ENCODE data around the gene TSKU. TPM values are rescaled to one million over a fixed set of nuclear protein-coding genes. Genes with fewer than 3 reads are reported as not detected.

TSKU gene
- total RNA-seq, 2 donors from 2014 or later: 32.7 to 51.7 TPM

GRCh38 chr11:76736266-76736665, 46.9 kb upstream of the TSKU start:
- H3K36me3 ChIP-seq (replicated peaks in 1 of 2; ENCODE audit: insufficient read depth in 1 of 2, low read depth in 2 of 2): no peaks in the 10 kb centered on the region
- ATAC-seq (no peak), DNase-seq (no peak)
- no peak overlapping the region for H3K27ac ChIP-seq
- H3K4me1 ChIP-seq: no peaks in the 10 kb centered on the region
- TF ChIP-seq POLR2A (IDR thresholded peaks at IDR 0.05) (no peak), CTCF (IDR thresholded peaks at IDR 0.05) (no peak)
- no peaks in the 10 kb centered on the region for H3K27me3 ChIP-seq
- intact Hi-C loops (cut with DNase I): loop anchor here (5.0 to 10.0 kb wide), 2 partner anchors 61 to 309 kb away; no protein-coding TSS in a partner anchor
- no peak overlapping the region for H3K4me3 ChIP-seq
- WGBS, 2 donors: 89 to 94% methylated on average over 4 of the region's 4 CpGs
- H3K9me3 ChIP-seq: no peaks in the 10 kb centered on the region

GRCh38 chr11:76736773-76737495, 46.2 kb upstream of the TSKU start:
- intact Hi-C loops (cut with DNase I): loop anchor here (5.0 to 10.0 kb wide), 2 partner anchors 60 to 308 kb away; no protein-coding TSS in a partner anchor
- Histone ChIP-seq H3K27me3 (no peaks in the 10 kb centered on the region), H3K36me3 (replicated peaks in 1 of 2; ENCODE audit: insufficient read depth in 1 of 2, low read depth in 2 of 2) (no peaks in the 10 kb centered on the region), H3K4me1 (no peaks in the 10 kb centered on the region), H3K9me3 (no peaks in the 10 kb centered on the region), H3K27ac (no peak overlapping the region), H3K4me3 (no peak overlapping the region)
- ATAC-seq (no peak), DNase-seq (no peak)
- TF ChIP-seq POLR2A (IDR thresholded peaks at IDR 0.05): no peak
- TF ChIP-seq CTCF (IDR thresholded peaks at IDR 0.05): no peak
- 80 to 83% methylated on average over 4 to 12 of the region's 12 CpGs for WGBS, 2 donors

- no peak overlapping the region for H3K27ac ChIP-seq
- H3K4me1 ChIP-seq: no peaks in the 10 kb centered on the region
- no peak for ATAC-seq
- WGBS, 2 donors: 76 to 77% methylated on average over 8 of the region's 8 CpGs
- intact Hi-C loops (cut with DNase I): loop anchor here (5.0 to 10.0 kb wide), 2 partner anchors 59 to 306 kb away; no protein-coding TSS in a partner anchor
- no peaks in the 10 kb centered on the region for H3K27me3 ChIP-seq
- no peaks in the 10 kb centered on the region for H3K36me3 ChIP-seq (replicated peaks in 1 of 2; ENCODE audit: insufficient read depth in 1 of 2, low read depth in 2 of 2)
- TF ChIP-seq CTCF (IDR thresholded peaks at IDR 0.05) (no peak), POLR2A (IDR thresholded peaks at IDR 0.05) (no peak)
- DNase-seq: no peak
- no peak overlapping the region for H3K4me3 ChIP-seq
- H3K9me3 ChIP-seq: no peaks in the 10 kb centered on the region
Observed at GRCh38 chr11:76738618-76739240, 44.4 kb upstream of the TSKU start.

- DNase-seq: no peak
- no peak for TF ChIP-seq CTCF (IDR thresholded peaks at IDR 0.05)
Observed at GRCh38 chr11:76739798-76740197, 43.4 kb upstream of the TSKU start.

More at GRCh38 chr11:76739798-76740197, 43.4 kb upstream of the TSKU start:
- H3K27ac ChIP-seq: no peak overlapping the region
- H3K9me3 ChIP-seq: no peaks in the 10 kb centered on the region
- no peaks in the 10 kb centered on the region for H3K4me1 ChIP-seq
- 71 to 73% methylated on average over 6 of the region's 6 CpGs for WGBS, 2 donors
- no peak overlapping the region for H3K4me3 ChIP-seq
- no peaks in the 10 kb centered on the region for H3K36me3 ChIP-seq (replicated peaks in 1 of 2; ENCODE audit: insufficient read depth in 1 of 2, low read depth in 2 of 2)
- H3K27me3 ChIP-seq: no peaks in the 10 kb centered on the region
- no peak for ATAC-seq
- intact Hi-C loops (cut with DNase I): loop anchor here (5.0 to 10.0 kb wide), 2 partner anchors 58 to 305 kb away; no protein-coding TSS in a partner anchor
